ENCODE results near the gene SGSH.
"Not testable (repeated sequence)": the region's sequence is repeated elsewhere in the genome, so short reads cannot be mapped to it uniquely, and the experiment has no call there.

SGSH gene

DNA sequence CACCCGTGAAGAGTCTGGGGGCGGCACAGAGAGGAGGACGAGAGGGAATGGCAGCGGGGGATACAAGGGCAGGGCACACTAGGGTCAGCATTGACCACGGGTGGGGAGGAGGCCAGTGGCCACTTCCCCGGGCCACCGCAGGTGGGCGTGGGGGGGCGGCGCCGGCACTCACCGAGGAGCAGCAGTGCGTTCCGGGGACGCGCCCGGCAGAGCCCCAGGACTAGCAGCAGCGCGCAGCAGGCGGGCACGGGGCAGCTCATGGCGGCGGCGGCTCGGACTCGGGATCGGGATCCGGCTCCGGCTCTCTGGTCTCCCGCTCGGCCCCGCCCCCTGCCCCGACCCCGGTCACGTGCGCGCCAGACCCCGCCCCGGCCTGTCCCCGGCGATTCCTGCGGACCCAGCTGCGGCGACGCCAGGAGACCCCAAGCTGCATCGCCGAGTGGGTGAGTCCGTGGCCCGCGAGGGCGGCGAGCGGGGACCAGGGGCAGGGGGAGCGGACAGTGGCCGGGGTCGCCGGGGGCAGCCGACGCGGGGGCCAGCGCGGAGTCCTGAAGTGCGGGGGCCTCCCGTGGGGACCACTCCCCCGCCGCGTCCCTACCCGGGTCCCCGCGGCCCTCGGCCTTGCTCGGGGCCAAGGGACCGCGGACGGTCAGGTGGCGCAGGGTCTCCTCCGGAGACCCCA, at the start of gene SGSH, which contains the start of gene SLC26A11:
Gene SGSH, minus strand, starts transcription at position 280 of the 682 bp plus-strand sequence. Its CDS starts 20 bp downstream, at position 260.
Gene SLC26A11, plus strand, starts transcription at position 374 of the 682 bp plus-strand sequence. CDS start 1,134 bp downstream, outside the sequence.
- DNase-seq = no peak

DNA sequence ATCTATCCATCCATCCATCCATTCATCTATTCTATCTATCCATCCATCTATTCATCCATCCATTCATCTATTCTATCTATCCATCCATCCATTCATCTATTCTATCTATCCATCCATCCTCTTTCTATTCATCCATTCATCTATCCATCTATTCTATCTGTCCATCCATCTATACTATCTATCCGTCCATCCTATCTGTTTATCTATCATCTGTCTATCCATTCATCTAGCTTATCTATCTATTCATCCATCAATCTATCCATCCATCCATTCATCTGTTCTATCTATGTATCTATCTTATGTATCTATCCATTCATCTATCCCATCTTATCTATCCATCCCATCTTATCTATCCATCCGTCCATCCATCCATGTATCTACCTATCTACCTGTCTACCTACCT, 49.3 kb upstream of the SGSH start:
- DNase-seq = no peak

- DNase-seq = no peak
Observed at GRCh38 chr17:80268427-80268826, 48.3 kb upstream of the SGSH start.

- no peak for DNase-seq
Observed at GRCh38 chr17:80267391-80267790, 47.3 kb upstream of the SGSH start.

GRCh38 chr17:80265205-80266068, 45.3 kb upstream of the SGSH start:
- no peak for DNase-seq

GRCh38 chr17:80264205-80265075, 44.3 kb upstream of the SGSH start:
- DNase-seq = no peak

- DNase-seq = peak; percentile 85
Observed at GRCh38 chr17:80263253-80264204, 43.4 kb upstream of the SGSH start.

DNA sequence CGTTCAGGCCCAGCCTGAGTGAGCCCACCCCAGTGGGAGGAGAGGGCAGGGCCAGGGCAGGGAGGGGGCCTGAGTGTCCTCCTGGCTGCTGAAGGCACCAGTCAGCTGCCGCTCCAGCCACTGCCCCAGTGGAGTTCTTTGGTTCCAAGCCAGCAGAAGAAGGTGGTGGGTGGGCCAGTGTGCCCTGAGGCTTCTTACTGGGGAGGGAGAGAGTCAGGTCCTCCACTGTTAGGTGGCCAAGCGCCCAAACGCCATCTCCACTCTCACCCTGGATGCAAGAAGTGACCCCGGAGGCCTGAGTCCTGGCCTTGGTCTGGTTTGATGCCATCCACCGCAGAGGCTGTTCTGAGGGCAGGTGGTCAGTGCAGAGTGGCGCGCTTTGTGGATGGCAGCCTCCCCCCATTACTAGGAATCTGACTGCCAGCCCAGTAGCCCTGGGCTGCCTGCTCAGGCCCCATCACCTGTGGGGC, 42.7 kb upstream of the SGSH start:
- DNase-seq = no peak

DNA sequence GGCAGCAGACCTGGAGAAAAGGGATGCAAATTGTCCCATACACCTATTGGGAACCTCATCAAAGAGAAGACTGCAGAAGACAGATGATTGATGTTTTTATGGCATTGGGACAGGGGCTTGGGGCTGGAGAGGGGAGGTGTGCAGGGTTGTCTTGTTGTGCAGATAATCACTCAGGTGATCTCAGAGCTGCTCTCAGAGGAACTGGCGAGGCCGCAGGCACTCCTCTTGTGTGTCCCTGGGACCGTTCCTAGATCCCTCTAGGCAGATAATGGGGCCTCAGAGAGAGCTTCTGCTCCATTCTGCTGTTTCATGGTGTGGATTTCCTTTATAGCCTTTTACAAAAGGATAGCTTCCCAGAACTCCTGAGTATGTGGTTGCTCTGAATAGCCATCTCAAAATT, 42.2 kb upstream of the SGSH start:
- no peak for DNase-seq

GRCh38 chr17:80261895-80262279, 41.8 kb upstream of the SGSH start:
- DNase-seq = no peak

DNA sequence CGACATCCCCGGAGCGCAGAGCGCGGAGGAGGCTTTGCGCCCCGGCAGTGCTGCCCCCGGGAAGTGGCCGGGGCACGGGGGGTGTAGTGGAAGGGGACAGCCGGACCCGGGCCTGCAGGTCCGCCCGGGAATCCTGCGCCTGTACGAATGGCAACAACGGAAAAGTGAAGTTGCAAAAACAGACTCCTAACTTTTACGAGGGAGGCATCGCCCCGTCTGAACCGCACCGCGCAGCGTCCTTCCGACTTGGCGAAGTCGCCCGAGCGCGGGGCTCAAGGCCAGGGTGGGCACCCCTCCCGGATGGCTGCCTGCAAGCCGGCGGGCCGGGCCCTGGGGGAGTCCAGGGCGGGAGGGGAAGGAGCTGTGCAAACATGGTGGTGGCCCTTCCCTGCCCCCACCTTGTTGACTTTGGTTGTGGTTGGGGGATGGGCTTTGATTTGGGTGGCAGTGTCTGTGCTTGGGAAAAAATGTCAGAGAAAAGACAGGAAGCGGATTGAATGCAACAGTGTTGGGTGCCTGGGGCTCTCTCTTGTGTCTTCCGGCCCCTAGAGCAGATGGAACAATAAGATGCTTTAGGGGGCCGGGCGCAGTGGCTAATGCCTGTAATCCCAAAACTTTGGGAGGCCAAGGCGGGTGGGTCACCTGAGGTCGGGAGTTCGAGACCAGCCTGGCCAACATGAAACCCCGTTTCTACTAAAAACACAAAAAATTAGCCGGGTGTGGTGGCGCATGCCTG, 41.2 kb upstream of the SGSH start:
- no peak for DNase-seq

GRCh38 chr17:80260791-80261158, 40.6 kb upstream of the SGSH start, which contains the start of gene RNF213:
Gene RNF213, plus strand, starts transcription at chr17:80260852. Its CDS starts 2,830 bp downstream, at chr17:80263682.
- DNase-seq = peak; percentile 10

- DNase-seq = peak; percentile 10
Observed at GRCh38 chr17:80260069-80260535, 40.0 kb upstream of the SGSH start.

DNA sequence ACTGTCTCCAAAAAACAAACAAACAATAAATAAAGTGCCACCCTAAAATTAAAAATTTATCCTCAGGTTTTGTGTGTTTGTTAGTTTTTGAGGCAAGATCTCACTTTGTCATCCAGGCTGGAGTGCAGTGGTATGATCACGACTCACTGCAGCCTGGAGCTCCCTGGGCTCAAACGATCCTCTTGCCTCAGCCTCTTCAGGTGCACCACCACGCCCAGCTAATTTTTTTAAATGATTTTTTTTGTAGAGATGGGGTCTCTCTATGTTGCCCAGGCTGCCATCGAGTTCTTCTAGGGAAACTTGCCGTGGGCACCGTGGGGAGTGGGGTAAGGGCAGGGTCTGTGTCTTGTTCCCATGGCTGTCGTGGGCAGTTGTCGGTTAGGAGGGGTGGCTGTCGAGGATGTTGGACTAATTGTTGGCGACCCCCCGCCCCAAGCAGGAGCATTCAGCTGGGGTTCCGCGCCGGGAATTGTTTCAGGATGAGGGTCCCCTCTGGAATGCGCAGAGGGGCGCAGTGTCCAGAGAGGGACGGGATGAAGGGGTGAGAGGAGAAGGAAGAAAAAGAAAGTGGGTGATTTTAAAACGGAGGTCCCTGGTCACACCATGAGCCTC, 39.4 kb upstream of the SGSH start:
- DNase-seq = no peak

- DNase-seq = not testable (repeated sequence)
Observed at GRCh38 chr17:80258296-80258695, 38.2 kb upstream of the SGSH start.

GRCh38 chr17:80257716-80258213, 37.6 kb upstream of the SGSH start:
- DNase-seq = no peak

- DNase-seq = no peak
Observed at GRCh38 chr17:80256034-80256350, 35.9 kb upstream of the SGSH start.

- DNase-seq = peak; percentile 93
Observed at GRCh38 chr17:80254396-80255251, 34.5 kb upstream of the SGSH start.
